ENCODE results near the gene ARL9.

The ARL9 gene

DNA sequence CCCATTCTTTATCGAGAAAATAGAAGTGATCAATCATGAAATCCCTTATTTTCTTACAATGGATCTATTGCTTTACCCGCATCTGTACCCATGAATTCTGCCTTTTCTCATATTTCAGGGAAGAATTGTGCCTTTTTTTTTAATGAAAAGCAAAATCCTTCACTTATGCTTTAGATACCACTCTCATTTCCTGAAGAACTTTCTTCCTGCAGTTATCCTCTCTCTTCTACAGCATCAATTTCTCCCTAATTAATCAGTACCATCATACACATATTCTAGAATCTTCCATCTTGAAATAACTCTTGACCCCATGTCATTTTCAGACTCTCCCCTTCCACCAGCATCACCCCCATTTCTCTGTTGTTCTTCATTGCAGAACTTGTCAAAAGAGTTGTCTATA lies 26.6 kb downstream of the ARL9 start:
- DNase-seq = no peak

- DNase-seq = no peak
Observed at GRCh38 chr4:56535915-56536314, 30.3 kb downstream of the ARL9 start.

DNA sequence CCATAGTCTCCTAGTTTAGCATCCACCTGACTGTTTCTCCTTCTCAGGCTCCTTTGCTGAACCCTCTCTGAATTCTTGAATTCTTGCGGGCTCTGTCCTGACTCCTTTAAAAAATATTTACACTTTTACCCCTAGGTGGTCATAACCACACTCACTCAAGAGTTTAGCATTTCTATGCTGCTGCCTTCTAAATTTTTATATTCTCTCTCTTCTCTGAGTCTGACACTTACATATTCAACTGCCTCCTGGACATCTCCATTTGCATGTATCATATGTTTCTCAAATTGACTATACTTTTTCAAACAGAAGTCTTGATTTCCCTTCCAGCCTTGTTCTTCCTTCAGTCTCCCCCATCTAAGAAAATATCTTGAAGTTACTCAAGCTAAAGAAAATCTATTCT lies 31.6 kb downstream of the ARL9 start:
- DNase-seq = no peak

- no peak for DNase-seq
Observed at GRCh38 chr4:56540826-56541225, 35.2 kb downstream of the ARL9 start.

GRCh38 chr4:56544573-56545131 lies 39.1 kb downstream of the ARL9 start:
- peak; percentile 87 for DNase-seq

- DNase-seq = no peak
Observed at GRCh38 chr4:56550642-56551041, 45.1 kb downstream of the ARL9 start.

DNA sequence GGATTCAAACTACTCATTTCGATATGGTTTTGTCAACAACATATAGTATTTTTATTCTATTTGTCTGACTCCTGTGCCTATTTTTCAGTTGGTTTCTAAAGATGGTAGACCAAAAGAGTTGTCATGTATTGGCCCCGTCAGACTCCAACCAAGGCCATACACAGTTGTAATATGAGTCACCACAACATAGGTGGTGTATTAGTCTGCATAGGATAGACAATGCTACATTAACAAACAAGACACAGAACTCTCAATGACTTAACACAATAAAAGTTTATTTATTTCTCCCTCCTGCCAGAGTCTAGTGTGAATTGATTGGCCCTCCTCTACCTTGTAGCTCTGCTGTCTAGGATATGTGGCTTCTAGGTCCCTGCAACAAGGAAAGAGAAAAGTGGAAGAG lies 45.9 kb downstream of the ARL9 start:
- DNase-seq = no peak

- DNase-seq = no peak
Observed at GRCh38 chr4:56552273-56552672, 46.7 kb downstream of the ARL9 start.

GRCh38 chr4:56570041-56570440 lies 64.5 kb downstream of the ARL9 start:
- DNase-seq = no peak

Measured in activated naive CD4-positive, alpha-beta T cell treated with Interleukin-2 at 50 U/mL for 16 hours (primary cell).